ENCODE data around the gene MALSU1.
"Not testable (repeated sequence)": the region's sequence is repeated elsewhere in the genome, so short reads cannot be mapped to it uniquely, and the experiment has no call there.

The MALSU1 gene

GRCh38 chr7:23285657-23286646 lies 13.2 kb upstream of the MALSU1 start:
- no peak for DNase-seq (ENCODE audit: low read depth)

- no peak for DNase-seq (ENCODE audit: low read depth)
Observed at GRCh38 chr7:23287612-23288011, 11.5 kb upstream of the MALSU1 start.

DNA sequence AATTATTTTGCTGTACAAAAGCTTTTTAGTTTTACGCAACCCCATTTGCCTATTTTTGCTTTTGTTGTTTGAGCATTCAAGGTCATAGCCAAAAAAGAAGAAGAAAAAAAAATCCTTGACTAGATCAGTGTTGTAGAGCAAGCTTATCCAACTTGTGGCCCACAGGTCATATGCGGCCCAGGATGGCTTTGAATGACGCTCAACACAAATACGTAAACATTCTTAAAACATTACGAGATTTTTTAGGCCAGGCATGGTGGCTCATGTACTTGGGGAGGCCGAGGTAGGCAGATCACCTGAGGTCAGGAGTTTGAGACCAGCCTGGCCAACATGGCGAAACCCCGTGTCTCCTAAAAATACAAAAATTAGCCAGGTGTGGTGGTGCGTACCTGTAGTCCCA lies 8.1 kb upstream of the MALSU1 start:
- no peak for DNase-seq (ENCODE audit: low read depth)

GRCh38 chr7:23291957-23292560 lies 7.1 kb upstream of the MALSU1 start:
- DNase-seq (ENCODE audit: low read depth), result no peak

DNA sequence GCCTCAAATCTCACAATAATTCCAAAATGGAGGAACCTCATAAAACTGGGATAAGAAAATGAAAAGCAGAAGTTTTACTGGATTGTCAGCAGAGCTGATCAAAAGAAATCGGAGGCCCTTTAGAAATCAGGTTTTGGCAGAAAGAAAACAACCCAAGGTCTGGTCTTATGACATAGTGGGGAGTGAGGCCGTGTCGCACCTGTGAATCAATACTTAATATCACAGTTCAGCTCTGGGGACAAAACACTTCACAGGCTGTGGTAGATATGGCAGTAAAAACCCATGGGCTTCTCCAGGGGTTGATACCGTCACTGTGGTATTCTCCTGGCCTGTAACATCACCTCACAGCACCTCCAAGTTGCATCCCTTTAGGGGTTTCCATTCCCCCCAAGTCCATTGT lies 6.5 kb upstream of the MALSU1 start:
- no peak for DNase-seq (ENCODE audit: low read depth)

DNA sequence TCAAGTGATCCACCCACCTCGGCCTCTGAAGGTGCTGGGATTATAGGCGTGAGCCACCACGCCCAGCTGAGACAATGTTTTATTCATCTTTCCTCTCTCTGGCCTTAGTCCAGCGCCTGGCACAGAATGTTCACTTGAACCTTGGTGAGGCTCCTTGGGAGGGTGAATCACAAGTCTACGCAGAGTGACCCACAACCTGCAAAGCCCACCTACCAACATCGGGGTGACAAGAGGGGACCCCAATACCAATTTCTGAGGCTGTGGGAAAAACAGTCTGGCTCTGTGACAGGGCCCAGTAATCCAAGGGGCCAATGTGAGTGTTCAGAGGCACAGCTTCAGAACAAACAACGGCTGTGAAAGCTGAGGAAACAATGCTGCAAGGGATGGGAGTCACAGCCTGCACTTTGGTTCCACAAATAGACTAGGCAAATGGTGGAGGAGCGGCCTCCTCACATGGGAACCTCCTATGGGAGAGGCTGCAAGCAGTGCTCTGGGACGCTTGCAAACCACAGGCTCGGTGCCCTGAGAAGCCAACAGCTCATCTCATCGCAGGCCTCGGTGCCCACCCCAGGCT lies 5.6 kb upstream of the MALSU1 start:
- DNase-seq (ENCODE audit: low read depth), result no peak

GRCh38 chr7:23294549-23295400 lies 4.4 kb upstream of the MALSU1 start:
- DNase-seq (ENCODE audit: low read depth), result no peak

DNA sequence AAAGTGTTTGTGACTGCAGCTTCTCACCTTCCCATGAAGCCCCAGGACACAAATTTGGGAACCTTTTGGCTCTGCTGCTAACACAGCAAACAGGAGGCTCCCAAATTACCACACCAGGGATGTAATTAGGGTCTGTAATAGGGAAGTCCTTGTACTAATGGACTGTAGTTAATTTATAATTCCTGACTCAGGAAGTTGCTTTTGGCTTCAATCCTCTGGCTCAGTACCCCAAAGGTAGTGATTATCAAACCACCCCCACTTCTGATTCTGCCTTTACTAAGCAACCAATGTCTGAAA lies 3.8 kb upstream of the MALSU1 start:
- DNase-seq (ENCODE audit: low read depth), result no peak

- no peak for DNase-seq (ENCODE audit: low read depth)
Observed at GRCh38 chr7:23298141-23298881, 828 bp upstream of the MALSU1 start.

GRCh38 chr7:23299770-23300300 lies 696 bp downstream of the MALSU1 start:
- no peak for DNase-seq (ENCODE audit: low read depth)

- no peak for DNase-seq (ENCODE audit: low read depth)
Observed at GRCh38 chr7:23306936-23307521, 7.9 kb downstream of the MALSU1 start.

DNA sequence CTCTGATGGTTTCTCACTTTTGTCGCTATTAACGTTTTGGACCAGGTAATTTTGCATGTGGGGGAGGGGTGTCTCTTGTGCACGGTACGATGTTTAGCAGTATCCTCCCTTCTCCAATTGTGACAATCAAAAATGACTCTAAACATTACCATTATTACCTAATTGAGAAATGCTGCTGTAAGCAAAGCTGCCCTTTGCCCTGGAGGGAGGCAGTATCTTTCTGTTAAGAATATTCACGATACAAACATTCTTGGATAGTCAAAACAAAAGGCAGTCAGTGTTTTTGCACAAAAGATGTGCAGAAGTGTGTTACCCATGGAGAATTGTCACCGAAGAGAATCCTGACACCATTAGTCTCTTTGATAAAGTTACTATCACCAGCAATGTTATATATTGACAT lies 9.6 kb downstream of the MALSU1 start:
- DNase-seq (ENCODE audit: low read depth), result no peak

DNA sequence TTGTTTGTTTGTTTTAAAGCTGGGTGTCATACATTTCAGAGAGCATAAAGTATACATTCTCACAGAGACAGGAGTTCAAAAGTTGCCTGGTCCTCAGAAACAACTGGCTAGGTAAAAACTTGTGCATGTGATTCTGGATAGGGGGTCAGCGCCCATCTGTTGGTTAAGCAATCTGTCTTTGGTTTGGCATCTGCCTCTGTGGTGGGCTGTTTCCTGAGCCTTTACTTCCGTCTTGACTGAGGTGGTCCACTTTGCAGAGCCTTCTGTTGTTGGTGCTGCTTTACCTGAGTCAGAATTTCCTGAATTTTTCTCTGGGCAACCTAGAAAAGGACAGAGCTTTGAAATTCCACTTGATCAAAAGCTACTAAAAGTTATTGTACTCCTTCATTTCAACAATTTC lies 13.0 kb downstream of the MALSU1 start:
- DNase-seq (ENCODE audit: low read depth), result not testable (repeated sequence)

DNA sequence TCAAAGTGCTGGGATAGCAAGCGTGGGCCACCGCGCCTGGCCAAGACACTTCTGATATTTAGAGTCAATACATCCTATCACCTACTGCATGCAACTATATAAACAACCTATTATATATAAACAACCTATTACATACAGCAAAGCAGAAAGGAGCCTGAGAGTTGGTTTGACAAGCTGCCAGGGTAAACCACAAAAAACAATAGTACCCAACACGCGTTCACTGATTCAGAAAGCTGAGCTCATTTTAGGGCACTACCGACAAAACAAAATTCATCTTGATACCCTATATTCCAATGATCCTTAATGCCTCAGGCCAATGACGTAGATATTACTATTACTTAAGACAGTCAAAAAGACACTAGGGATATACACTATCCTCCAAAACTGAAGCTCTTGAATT lies 16.2 kb downstream of the MALSU1 start:
- DNase-seq (ENCODE audit: low read depth), result no peak

DNA sequence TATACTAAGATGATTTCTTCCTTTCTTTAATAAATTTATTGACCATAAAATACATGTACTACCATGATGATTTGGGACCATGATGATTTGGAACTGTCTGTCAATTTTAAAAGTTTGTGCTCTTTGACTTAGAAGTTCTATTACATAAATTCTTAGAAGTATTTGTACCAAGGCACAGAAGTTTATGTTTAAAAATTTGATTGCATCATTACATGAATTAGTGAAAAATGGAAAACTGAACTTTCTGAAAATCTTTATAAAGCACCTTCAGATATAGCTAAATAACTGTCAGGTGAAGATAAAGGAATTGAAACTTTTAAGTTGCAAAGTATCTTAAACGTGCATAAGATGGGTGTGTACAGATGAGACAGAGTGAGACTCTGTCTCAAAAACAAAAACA lies 32.0 kb downstream of the MALSU1 start:
- DNase-seq (ENCODE audit: low read depth), result no peak

- DNase-seq (ENCODE audit: low read depth), result no peak
Observed at GRCh38 chr7:23332193-23332592, 33.1 kb downstream of the MALSU1 start.

DNA sequence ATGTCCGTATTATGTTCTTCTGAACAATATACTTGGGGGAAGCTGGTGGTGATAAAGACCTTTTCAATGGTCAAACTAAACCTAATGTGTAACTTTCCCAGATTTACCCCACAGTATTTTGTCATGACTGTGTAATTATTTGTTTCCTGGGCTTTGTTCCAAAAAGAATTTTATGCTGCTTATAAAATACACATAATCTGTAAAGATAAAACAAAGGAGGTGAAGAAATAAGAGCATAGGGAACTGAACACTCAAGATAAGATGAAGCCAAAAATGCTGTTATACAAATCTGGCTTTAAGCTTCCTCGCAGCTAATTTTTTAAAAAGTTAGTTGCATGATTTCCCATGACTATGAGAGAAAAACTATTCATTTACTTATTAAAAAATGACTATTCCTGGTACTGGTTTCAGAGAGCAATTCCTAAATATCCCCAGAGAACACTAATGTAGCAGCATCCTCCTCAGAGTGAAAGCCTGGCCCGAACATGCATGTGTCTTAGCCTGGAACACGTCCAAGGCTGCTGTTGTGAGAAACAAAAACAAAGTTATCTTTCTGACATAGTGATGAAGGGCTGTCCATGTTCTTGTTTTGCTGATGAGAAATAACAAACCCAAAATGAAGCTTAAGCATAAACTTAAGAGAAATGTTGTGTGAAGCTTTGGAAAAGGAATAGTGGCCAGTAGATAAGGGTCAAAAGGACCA lies 33.9 kb downstream of the MALSU1 start:
- DNase-seq (ENCODE audit: low read depth), result no peak

DNA sequence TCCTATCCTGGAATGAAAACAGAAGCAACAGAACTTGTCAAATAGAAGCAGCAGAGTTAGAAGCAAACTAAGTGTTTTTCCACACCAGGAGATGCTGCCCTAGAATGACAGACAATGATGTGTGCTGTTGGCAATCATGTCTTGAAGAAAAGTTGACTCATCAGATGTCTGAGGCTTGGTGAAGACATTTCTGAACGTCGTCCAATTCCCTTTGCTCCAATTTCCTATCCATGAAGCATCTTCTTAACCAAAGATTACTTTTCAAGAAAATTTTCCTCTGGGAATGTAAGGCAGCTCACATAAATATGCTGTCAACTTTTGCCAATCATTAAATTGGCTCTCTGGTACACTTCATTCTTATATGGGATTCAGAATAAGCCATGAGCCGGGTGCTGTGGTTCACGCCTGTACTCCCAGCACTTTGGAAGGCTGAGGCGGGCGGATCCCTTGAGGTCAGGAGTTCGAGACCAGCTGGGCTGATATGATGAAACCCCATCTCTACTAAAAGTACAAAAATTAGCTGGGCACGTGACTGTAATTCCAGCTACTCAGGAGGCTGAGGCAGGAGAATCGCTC lies 34.6 kb downstream of the MALSU1 start:
- DNase-seq (ENCODE audit: low read depth), result no peak

DNA sequence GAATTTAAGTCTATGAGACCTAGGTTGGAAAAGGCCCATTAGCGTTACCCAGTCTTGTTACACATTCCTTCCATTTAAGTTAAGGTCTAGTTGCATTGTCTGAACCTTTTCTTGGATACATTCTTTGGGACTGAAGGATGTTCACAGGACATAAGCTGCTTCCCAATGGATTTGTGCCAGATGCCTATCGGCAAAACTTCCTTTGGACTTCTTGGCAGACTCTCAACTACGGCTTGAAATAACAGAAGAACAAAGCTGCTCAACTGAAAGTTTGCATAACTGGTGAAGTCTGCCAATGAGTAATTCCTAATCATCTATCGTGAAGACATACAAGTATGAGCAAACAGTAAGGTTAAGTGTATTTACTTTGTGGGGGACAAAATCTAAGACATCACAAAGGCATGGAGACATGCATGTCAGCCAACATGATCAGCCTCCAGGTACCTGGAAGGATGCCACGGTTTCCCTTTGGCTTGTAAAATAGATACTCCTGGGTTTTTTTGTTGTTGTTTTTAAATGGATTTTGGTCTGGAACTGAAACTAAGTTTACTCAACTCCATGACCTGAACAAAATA lies 35.4 kb downstream of the MALSU1 start:
- DNase-seq (ENCODE audit: low read depth), result no peak

DNA sequence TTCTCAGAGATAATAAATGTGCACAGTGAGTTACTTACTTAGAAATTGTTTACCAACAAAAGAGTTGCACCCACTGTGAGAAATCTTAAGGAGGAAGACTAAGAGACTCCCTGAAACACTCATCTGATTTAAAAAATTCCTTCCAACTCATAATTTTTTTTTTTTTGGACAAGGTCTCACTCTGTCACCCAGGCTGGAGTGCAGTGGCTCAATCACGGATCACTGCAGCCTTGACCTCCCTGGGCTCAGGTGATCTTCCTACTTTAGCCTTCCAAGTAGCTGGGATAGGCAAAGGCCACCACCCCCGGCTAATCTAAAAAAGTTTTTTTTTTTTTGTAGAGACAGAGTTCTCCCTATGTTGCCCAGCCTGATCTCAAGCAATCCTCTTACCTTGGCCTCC lies 36.0 kb downstream of the MALSU1 start:
- no peak for DNase-seq (ENCODE audit: low read depth)

All from activated gamma-delta T cell treated with anti-CD3 and anti-CD28 coated beads, Interleukin-2, amount 50 U/mL, for 16 hours (primary cell).